HepG2 (cell line): ENCODE data around the gene SMNDC1. TPM values are rescaled to one million over a fixed set of nuclear protein-coding genes. Genes with fewer than 3 reads are reported as not detected.

Source experiments
- ZNF407 ChIP-seq: sonication (generic); formaldehyde crosslinking; IDR thresholded peaks from one replicate; pipeline ENCODE4 v1.5.1; 2020; ENCODE audit warnings: mild to moderate bottlenecking, missing genetic modification reagents; ENCODE audit errors: not compliant biosample characterization
- ZNF800 ChIP-seq: sonication (generic); formaldehyde crosslinking; IDR thresholded peaks from 2 replicates; pipeline ENCODE4 v1.4.0; 2020; ENCODE audit warnings: missing genetic modification reagents
- polyA plus RNA-seq, 8 experiments: library from polyadenylated mRNA; depleted of rRNA in 3 of 8; stranded (reverse) in 7 of 8; unstranded in 1 of 8; fragments of >200 nt; fragmentation: Illumina TruSeq in 4 of 8; extraction: Trizol in 4 of 8; gene quantifications; 2 replicates each; pipeline versions ENCODE4 v1.2.1 to v1.2.3, GENCODE V29; 2011 to 2016; ENCODE audit warnings: low read depth in 4 of 8, missing spikeins in 1 of 8, mixed read lengths in 1 of 8; ENCODE audit not compliant: insufficient read depth in 1 of 8
- total RNA-seq, 5 experiments: library from RNA; depleted of rRNA; stranded (reverse); fragments of >200 nt; fragmentation: Illumina TruSeq; extraction: Trizol; gene quantifications; 2 replicates each; pipeline ENCODE4 v1.2.3, GENCODE V29; 2016; ENCODE audit warnings: low read depth in 1 of 5
- TF ChIP-seq, protein P1 (sequence below): sonication (generic); formaldehyde crosslinking; IDR thresholded peaks from 2 replicates; pipeline ENCODE4 v1.8.1; 2023; ENCODE audit warnings: mild to moderate bottlenecking, missing genetic modification reagents

SMNDC1 gene
- total and polyA plus RNA-seq, 2 of the 13 experiments (the other 11 are each of a cell fraction or from before 2014, with no cell fraction given), result 7.8 to 8.9 TPM

GRCh38 chr10:110312206-110312605 lies 7.5 kb upstream of the SMNDC1 start (continued):
- no peak for TF ChIP-seq ZNF407 (CRISPR knock-in tag)
- no peak for TF ChIP-seq ZNF800 (CRISPR knock-in tag)
- TF ChIP-seq, protein P1, sequence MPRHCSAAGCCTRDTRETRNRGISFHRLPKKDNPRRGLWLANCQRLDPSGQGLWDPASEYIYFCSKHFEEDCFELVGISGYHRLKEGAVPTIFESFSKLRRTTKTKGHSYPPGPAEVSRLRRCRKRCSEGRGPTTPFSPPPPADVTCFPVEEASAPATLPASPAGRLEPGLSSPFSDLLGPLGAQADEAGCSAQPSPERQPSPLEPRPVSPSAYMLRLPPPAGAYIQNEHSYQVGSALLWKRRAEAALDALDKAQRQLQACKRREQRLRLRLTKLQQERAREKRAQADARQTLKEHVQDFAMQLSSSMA (CRISPR knock-in tag), result no peak
- TF ChIP-seq, all 625 proteins: peak for 0
